HG03064 (cell line): ENCODE results near the gene POU6F2.

ENCODE experiments used
- ATAC-seq: cut with Tn5 transposase; IDR thresholded peaks from one replicate; pipeline ENCODE4 v1.9.1; 2021; ENCODE audit warnings: low read depth; ENCODE audit not compliant: unreplicated experiment

POU6F2 gene

GRCh38 chr7:39332142-39332541, 354.4 kb downstream of the POU6F2 start:
- no peak for ATAC-seq

- ATAC-seq = no peak
Measured at GRCh38 chr7:39333701-39334100, 356.0 kb downstream of the POU6F2 start.

GRCh38 chr7:39336442-39336841, 358.7 kb downstream of the POU6F2 start:
- no peak for ATAC-seq

GRCh38 chr7:39338716-39339115, 361.0 kb downstream of the POU6F2 start:
- no peak for ATAC-seq

GRCh38 chr7:39339591-39339990, 361.9 kb downstream of the POU6F2 start:
- ATAC-seq = no peak

GRCh38 chr7:39341083-39341482, 363.4 kb downstream of the POU6F2 start:
- ATAC-seq = no peak

GRCh38 chr7:39342763-39343162, 365.1 kb downstream of the POU6F2 start:
- no peak for ATAC-seq

GRCh38 chr7:39349452-39350123, 371.9 kb downstream of the POU6F2 start:
- ATAC-seq = no peak

GRCh38 chr7:39353615-39354376, 376.1 kb downstream of the POU6F2 start:
- ATAC-seq = no peak

GRCh38 chr7:39355664-39356063, 378.0 kb downstream of the POU6F2 start:
- ATAC-seq = no peak

- no peak for ATAC-seq
Measured at GRCh38 chr7:39356172-39356925, 378.6 kb downstream of the POU6F2 start.

- no peak for ATAC-seq
Measured at GRCh38 chr7:39357648-39358047, 379.9 kb downstream of the POU6F2 start.

- ATAC-seq = no peak
Measured at GRCh38 chr7:39360038-39360437, 382.3 kb downstream of the POU6F2 start.

GRCh38 chr7:39360766-39361165, 383.1 kb downstream of the POU6F2 start:
- ATAC-seq = no peak

GRCh38 chr7:39365751-39366295, 388.1 kb downstream of the POU6F2 start:
- no peak for ATAC-seq

- ATAC-seq = no peak
Measured at GRCh38 chr7:39367451-39367850, 389.7 kb downstream of the POU6F2 start.

GRCh38 chr7:39367943-39368342, 390.2 kb downstream of the POU6F2 start:
- no peak for ATAC-seq

GRCh38 chr7:39372383-39372782, 394.7 kb downstream of the POU6F2 start:
- no peak for ATAC-seq

- no peak for ATAC-seq
Measured at GRCh38 chr7:39374436-39375040, 396.8 kb downstream of the POU6F2 start.

- ATAC-seq = no peak
Measured at GRCh38 chr7:39375047-39375873, 397.6 kb downstream of the POU6F2 start.
